ENCODE results near the gene RNU7-1. TPM values are rescaled to one million over a fixed set of nuclear protein-coding genes. Genes with fewer than 3 reads are reported as not detected.

The RNU7-1 gene
- total RNA-seq, 4 donors from 2014 or later: not detected

DNA sequence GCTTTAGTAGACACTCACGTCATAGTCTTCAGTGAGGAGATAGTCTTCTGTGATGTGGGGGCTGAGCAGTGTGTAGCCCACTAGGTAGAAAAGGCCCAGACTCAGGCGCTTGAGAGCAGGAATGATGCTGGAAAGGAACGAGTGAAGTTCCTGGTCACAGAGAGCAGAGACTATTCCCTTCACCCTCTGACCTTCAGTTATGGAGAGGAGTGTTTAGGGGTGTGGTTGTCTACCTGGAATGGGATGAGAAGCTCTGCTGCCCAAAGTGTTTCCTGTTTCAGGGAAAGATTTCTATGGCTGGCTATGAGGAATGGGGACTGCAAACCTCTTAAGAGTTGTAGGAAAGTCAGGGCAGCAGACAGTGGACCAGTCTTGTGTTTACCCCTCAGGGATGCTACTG, 35.8 kb downstream of the RNU7-1 start:
- TF ChIP-seq, protein P1, sequence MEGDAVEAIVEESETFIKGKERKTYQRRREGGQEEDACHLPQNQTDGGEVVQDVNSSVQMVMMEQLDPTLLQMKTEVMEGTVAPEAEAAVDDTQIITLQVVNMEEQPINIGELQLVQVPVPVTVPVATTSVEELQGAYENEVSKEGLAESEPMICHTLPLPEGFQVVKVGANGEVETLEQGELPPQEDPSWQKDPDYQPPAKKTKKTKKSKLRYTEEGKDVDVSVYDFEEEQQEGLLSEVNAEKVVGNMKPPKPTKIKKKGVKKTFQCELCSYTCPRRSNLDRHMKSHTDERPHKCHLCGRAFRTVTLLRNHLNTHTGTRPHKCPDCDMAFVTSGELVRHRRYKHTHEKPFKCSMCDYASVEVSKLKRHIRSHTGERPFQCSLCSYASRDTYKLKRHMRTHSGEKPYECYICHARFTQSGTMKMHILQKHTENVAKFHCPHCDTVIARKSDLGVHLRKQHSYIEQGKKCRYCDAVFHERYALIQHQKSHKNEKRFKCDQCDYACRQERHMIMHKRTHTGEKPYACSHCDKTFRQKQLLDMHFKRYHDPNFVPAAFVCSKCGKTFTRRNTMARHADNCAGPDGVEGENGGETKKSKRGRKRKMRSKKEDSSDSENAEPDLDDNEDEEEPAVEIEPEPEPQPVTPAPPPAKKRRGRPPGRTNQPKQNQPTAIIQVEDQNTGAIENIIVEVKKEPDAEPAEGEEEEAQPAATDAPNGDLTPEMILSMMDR (IDR thresholded peaks at IDR 0.05): no peak
- ATAC-seq (ENCODE audit: low FRiP score) (no peak), DNase-seq (ENCODE audit: low spot score) (no peak)

DNA sequence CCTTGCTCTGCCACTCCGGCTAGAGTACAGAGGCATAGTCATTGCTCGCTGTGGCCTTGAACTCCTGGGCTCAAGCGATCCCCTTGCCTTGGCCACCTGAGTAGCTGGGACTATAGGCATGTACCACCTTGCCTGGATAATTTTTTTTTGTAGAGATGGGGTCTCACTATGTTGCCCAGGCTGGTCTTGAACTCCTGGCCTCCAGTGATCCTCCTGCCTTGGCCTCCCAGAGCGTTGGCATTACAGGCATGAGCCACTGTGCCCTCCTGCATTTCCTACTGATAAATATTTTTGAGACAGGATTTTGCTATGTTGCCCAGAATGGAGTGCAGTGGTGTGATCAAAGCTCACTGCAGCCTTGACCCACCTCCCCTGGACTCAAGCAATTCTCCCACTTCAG, 36.5 kb downstream of the RNU7-1 start:
- no peak for ATAC-seq (ENCODE audit: low FRiP score)
- DNase-seq (ENCODE audit: low spot score): no peak
- TF ChIP-seq, protein P1 (IDR thresholded peaks at IDR 0.05): no peak

DNA sequence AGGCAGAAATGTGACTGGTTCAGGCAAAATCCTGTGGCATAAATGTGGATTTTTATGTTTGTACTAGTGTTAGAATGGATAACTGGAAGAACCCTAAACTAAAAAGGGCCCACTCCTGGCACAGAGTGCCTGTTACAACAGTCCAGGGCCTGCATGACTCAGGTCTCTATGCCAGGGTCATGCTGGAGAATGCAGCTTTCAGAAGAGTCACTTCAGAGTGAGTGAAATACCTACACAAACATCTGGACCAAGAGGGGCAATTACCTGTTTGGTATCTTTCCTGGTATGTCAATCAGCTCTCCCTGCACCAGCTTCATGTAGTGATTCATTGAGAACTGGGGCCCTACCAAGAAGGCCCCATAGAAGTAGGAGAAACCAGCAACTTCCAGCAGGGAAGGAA, 37.1 kb downstream of the RNU7-1 start:
- TF ChIP-seq, protein P1 (IDR thresholded peaks at IDR 0.05): no peak
- no peak for ATAC-seq (ENCODE audit: low FRiP score)
- DNase-seq (ENCODE audit: low spot score): no peak

DNA sequence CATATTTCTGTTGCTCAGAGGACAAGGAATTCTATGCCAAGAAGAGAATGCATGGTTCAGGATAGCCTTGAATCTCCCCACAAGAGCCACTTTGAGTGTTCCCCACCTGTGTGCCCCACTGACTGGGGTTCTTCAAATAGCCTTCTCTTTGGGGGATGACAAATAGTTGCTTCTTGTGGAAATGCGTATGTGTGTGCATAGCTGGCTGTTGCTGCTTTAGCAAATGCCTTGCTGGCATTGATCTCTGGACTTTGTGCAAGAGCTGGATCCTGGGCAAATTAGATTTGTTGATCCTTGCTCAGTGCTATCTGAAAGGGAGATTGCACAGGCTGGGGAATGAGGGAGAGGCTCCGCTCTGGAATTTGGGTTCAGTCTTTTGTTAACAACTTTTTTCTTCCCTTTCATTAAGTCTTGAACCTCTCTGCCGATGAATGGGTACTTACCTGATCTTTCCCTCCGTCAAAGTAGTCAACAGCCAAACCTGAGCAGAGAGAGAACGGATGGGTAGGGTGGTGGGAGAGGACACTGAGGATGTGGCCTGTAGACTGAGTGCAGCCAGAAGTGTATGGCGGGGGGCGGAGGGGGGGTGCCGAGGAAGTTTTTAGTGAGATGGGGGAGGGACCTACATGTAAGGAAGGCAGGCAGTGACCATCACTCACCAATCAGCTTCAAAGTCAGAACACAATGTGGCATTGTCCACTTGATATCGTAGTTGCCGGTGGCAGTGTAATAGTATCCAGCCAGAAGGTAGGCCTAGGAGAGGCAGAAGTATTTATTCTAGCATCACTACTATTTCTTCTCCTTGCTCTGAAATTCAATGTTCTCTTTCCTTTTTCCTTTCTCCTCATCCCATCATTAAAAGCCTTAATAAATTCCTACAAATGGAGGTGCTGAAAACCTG, 37.8 kb downstream of the RNU7-1 start:
- no peak for DNase-seq (ENCODE audit: low spot score)
- TF ChIP-seq, protein P1 (IDR thresholded peaks at IDR 0.05): no peak
- no peak for ATAC-seq (ENCODE audit: low FRiP score)

DNA sequence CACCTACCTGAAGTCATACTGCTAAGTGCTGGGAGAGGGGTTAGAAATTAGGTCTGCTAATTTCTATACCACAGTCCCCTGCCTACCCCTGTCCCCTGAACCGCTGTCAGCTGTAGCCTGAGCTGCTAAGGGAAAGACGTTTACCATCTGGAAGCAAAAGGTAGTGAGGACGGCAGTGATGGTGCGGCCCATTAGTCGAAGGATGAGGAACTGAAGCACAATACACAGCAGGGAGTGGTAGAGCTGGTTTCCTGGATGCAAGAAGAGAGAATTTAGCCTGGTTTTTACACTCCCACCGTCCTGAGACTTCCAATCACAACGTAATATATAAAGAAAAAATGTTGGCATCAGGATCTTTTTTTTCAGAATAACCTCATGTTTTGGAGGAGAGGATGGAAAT, 38.9 kb downstream of the RNU7-1 start:
- DNase-seq (ENCODE audit: low spot score) (no peak), ATAC-seq (ENCODE audit: low FRiP score) (no peak)
- TF ChIP-seq, protein P1 (IDR thresholded peaks at IDR 0.05): no peak

DNA sequence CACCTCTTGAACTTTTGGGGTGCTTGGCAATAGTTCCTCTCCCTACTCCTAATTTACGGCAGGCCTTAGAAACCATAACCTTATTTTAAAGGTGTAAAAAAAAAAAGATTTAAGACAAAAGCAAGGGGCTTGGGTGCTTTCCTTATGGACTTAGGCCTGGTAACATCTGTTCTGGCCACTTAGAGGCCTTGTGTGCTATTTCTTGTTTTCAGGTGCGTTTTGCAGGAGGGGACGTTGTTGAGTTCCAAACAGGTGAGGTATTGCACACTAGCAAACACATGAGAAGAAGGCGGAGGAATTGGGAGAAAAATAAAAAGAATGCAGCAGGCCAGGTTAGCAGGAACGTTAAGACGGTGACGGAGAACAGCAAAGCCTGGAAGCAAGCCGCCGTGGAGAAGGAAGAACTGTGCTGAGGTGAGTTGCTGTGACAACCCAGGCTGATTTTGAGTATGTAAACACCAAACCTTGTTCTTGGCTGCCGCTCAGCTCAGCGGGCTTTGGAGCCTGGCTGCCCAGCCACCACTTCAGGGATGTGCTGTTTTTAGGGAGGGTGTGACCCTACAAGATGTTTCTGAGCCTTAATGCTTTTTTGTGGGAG, 44.4 kb downstream of the RNU7-1 start:
- DNase-seq (ENCODE audit: low spot score): no peak
- no peak for ATAC-seq (ENCODE audit: low FRiP score)
- TF ChIP-seq, protein P1 (IDR thresholded peaks at IDR 0.05): no peak

Small RNA genes within 50 kb of the gene (small RNA-seq; reads per million reads assigned to genes)
- gene MIR141: not detected
- gene MIR200C: not detected
- gene RNU7-1: not detected
- not detected for gene SCARNA12

Other genes with a start within 250 kb of the RNU7-1 start
- not detected for gene PIANP, start 243.0 kb upstream of the RNU7-1 start, total RNA-seq
- gene COPS7A, start 219.8 kb upstream of the RNU7-1 start, total RNA-seq: 10 to 100 TPM; 51.2 to 64.0 (median 62.7) TPM
- gene MLF2, start 190.7 kb upstream of the RNU7-1 start, total RNA-seq: 100 to 1,000 TPM; 127 to 150 (median 129) TPM
- gene PTMS, start 177.5 kb upstream of the RNU7-1 start, total RNA-seq: 100 to 1,000 TPM in 2 of 4 donors, 10 to 100 TPM in 2; 77.6 to 143 (median 113) TPM
- gene LAG3, start 171.3 kb upstream of the RNU7-1 start, total RNA-seq: 1 to 10 TPM in 2 of 4 donors, under 1 TPM in 2; 0.44 to 2.2 (median 0.92) TPM
- 10 to 100 TPM; 19.7 to 26.5 (median 21.8) TPM for gene CD4, start 154.3 kb upstream of the RNU7-1 start, total RNA-seq
- 1 to 10 TPM; 2.8 to 6.7 (median 2.9) TPM for gene GPR162, start 122.0 kb upstream of the RNU7-1 start, total RNA-seq
- 10 to 100 TPM in 2 of 4 donors, 1 to 10 TPM in 2; 5.4 to 13.6 (median 10.0) TPM for gene P3H3, start 115.4 kb upstream of the RNU7-1 start, total RNA-seq
- gene GNB3, start 102.9 kb upstream of the RNU7-1 start, total RNA-seq: 1 to 10 TPM in 1 of 4 donors, under 1 TPM in 2, not detected in 1; 0.25 to 2.0 (median 0.48) TPM
- gene CDCA3, start 92.5 kb upstream of the RNU7-1 start, total RNA-seq: 1 to 10 TPM in 2 of 4 donors, under 1 TPM in 2; 0.47 to 1.6 (median 1.1) TPM
- gene USP5, start 91.7 kb upstream of the RNU7-1 start, total RNA-seq: 10 to 100 TPM; 33.4 to 39.4 (median 36.7) TPM
- gene TPI1, start 76.3 kb upstream of the RNU7-1 start, total RNA-seq: 100 to 1,000 TPM; 254 to 446 (median 375) TPM
- 1 to 10 TPM; 4.1 to 6.5 (median 5.7) TPM for gene SPSB2, start 70.5 kb upstream of the RNU7-1 start, total RNA-seq
- 10 to 100 TPM in 1 of 4 donors, 1 to 10 TPM in 3; 6.2 to 12.1 (median 7.4) TPM for gene LRRC23, start 39.0 kb upstream of the RNU7-1 start, total RNA-seq
- 10 to 100 TPM in 1 of 4 donors, 1 to 10 TPM in 3; 3.5 to 14.3 (median 5.2) TPM for gene ENO2, start 29.2 kb upstream of the RNU7-1 start, total RNA-seq
- 10 to 100 TPM; 46.2 to 93.5 (median 59.4) TPM for gene ATN1, start 15.9 kb upstream of the RNU7-1 start, total RNA-seq
- 100 to 1,000 TPM; 280 to 555 (median 413) TPM for gene C12orf57, start 206 bp downstream of the RNU7-1 start, total RNA-seq
- 10 to 100 TPM; 19.8 to 42.3 (median 35.9) TPM for gene PTPN6, start 7.5 kb downstream of the RNU7-1 start, total RNA-seq
- gene PHB2, start 26.8 kb downstream of the RNU7-1 start, total RNA-seq: 100 to 1,000 TPM; 173 to 218 (median 189) TPM
- gene EMG1, start 27.1 kb downstream of the RNU7-1 start, total RNA-seq: 10 to 100 TPM; 28.8 to 47.1 (median 30.8) TPM
- gene LPCAT3, start 74.7 kb downstream of the RNU7-1 start, total RNA-seq: 10 to 100 TPM; 41.7 to 58.2 (median 47.9) TPM
- gene C1S, start 116.9 kb downstream of the RNU7-1 start, total RNA-seq: 100 to 1,000 TPM; 490 to 872 (median 705) TPM
- gene C1R, start 148.6 kb downstream of the RNU7-1 start, total RNA-seq: 1,000 to 10,000 TPM in 1 of 4 donors, 100 to 1,000 TPM in 3; 571 to 1,080 (median 751) TPM
- gene C1RL, start 165.4 kb downstream of the RNU7-1 start, total RNA-seq: 100 to 1,000 TPM in 2 of 4 donors, 10 to 100 TPM in 2; 85.9 to 126 (median 107) TPM
- 1 to 10 TPM; 1.0 to 3.0 (median 1.9) TPM for gene RBP5, start 185.1 kb downstream of the RNU7-1 start, total RNA-seq
- 10 to 100 TPM; 25.9 to 57.5 (median 44.8) TPM for gene CLSTN3, start 186.6 kb downstream of the RNU7-1 start, total RNA-seq
- gene PEX5, start 245.9 kb downstream of the RNU7-1 start, total RNA-seq: 100 to 1,000 TPM in 1 of 4 donors, 10 to 100 TPM in 3; 33.1 to 116 (median 91.6) TPM